ENCODE results near the gene STXBP6. TPM values are rescaled to one million over a fixed set of nuclear protein-coding genes. Genes with fewer than 3 reads are reported as not detected.

Gene STXBP6
- total RNA-seq, 2 donors from 2014 or later = 11.0 to 23.9 TPM

DNA sequence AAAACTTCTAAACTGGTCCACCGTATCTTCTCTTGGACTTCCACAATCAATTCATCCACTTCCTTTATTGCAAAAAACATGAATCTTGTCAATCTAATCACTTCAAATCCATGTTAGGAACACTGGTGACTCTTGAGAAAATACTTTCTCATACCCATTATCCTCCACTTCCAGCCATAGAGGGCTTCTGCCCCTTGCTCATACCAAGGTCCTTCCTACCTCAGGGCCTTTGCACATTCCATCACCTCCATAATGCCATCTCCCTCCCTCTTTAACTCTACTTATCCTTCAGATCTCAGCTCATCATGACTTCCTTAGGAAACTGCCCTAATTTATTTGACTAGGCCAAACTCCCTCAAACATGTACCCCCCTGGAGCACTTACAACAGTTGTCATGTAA lies 16.6 kb downstream of the STXBP6 start:
- no peak for DNase-seq
- no peak for ATAC-seq
- intact Hi-C loops (cut with DNase I) = no loop called here

DNA sequence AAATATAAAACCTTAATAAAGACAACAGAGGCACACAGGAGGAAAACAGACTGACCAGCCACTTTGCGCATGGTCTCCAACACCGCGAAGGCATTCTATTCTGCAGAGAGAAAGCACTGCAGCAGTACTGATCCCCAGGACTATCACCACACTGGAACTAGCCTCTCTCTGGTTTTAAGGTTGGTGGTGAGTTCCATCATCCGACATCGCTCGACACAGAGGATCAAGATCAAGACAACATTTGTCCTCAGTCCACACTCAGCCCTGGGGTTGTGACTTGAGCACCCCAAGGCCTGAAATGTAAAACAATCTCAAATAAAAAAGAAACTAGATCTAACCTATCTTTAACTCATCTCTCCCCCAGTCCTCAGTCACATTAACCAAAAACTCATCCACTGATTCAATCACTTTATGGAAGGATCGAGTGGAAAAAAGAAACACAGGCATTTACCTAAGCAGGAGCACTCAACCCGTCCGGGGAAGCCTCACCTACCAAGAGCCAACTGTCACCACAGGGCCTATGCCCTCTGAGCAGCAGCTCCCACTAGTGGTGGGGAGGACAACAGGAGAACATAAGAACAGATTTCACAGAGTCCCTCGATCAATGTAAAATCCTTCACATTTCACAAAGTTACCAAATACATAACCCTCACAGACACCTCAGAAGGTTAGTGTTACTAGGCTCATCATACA lies 17.7 kb downstream of the STXBP6 start:
- ATAC-seq = no peak
- intact Hi-C loops (cut with DNase I) = no loop called here
- DNase-seq = no peak

DNA sequence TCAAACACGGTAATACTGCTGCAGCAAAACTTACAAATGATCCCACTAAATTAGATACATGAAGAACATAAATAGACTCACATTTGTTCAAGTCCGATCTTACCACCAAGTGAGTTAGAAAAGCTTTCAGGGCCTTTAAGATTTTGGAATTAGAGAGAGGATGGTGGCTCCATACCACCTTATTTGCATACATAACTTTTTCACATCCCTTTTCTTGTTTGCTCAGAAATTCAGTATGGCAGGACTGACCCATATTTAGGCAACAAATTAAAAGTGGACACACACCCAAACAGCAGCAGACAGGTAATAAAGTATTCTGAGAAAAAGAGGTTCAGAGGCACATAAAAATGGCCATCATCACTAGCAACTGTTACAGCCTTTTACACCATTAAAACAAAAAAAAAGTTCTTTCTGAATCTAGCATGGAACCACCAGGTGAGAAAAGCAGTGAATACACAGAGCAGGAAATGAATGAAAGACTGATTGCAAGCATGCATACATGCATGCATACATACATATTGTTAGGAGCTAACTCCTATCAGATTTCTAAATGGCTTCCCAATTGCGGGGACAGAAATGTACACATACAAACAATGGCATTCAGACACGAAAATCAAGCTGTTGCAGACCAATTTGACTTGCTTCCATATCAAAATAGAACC lies 23.3 kb downstream of the STXBP6 start:
- ATAC-seq (no peak), DNase-seq (no peak)
- intact Hi-C loops (cut with DNase I) = no loop called here

DNA sequence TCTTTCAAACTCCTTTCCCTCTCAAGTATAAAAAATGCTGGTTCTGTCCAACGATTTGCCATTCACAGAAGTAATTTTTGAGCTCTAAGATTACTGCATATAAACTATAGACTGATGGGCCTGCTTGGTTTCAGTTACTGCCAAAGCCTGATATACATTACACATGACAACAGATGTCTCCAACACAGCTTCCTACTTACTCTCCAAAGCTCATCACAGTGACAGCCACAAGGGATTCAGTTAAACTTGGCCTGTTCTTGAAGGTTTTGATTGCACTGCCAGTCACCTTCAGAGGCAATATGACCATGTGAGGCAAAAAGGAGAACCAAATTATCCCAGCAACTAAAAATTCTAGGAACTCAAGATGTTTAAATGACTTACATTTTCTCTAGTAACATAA lies 30.1 kb downstream of the STXBP6 start:
- DNase-seq (no peak), ATAC-seq (no peak)
- intact Hi-C loops (cut with DNase I) = no loop called here

DNA sequence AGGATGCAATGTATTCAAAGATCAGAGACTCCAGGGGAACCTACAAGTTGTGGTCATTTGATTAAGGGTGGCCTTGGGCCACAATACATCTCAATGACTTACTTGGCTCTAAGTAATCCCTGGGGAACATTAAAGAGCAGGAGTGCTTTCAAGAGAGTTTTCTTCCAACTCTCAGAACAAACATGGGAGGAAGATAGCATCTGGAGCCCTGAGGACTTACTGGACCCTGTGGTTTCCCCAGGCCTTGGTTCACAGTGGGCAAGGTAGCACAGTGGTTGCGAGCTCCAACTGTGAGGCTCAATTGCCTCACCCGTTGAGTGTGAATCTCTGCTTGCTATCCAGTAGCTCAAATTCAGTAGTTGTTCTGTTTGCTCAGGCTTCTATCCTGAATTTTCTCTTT lies 32.4 kb downstream of the STXBP6 start:
- intact Hi-C loops (cut with DNase I) = no loop called here
- DNase-seq (no peak), ATAC-seq (no peak)

DNA sequence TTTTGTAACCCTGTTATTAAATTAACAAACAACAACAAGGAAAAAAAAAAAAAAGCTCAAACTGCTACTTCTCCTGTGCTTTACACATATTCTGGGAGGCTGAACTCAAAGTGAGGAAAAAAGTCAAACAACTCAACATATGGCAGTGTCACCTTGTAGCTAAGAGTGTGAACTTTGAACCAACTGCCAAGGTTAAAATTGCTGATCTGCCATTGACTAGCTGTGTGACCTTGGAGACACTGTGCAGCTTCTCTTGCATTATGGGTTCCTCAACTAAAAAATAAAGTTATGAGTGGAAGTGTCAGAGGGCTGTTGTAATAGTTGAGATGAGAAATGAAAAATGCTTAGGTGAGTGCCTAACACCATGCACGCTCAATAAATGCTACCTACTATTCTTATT lies 34.2 kb downstream of the STXBP6 start:
- no peak for DNase-seq
- no peak for ATAC-seq
- intact Hi-C loops (cut with DNase I) = no loop called here

DNA sequence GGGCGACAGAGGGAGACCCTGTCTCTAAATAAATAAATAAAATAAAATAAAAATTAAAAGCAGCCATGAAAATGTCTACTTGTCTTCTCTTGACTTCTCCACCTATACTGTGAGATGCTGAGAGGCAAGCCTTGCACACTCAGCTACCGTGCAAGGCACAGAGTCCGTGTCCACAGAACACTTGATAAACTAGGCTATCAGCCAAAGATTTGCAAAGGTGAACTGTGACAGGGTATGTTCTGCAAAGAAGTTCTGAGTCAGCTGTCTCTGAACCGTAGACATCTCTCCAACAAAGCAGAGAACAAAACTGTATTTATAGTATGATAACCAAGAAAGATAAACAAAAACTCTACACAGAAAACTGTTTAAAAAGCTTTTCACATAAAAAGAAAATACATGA lies 35.5 kb downstream of the STXBP6 start:
- intact Hi-C loops (cut with DNase I) = no loop called here
- ATAC-seq (peak in 1 of 2 donors; percentile 51), DNase-seq (no peak)

DNA sequence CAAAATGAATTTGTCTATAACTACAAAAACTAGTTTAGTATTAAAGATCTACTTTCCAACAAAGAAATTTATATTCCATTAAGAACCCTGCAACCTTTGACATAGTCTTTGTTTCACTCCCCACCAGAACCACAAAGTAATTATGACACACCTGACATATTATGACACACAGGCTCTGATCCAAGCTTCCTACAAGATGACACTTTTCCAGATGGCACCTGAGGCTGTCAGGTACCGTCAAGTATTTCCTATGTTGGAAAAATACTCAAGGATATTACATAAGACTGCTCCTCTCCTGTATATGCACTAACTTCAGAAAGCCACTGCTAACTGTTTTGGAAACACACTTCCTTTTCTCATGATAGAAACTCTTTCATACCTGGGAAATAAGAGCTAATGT lies 38.9 kb downstream of the STXBP6 start:
- ATAC-seq (no peak), DNase-seq (no peak)
- intact Hi-C loops (cut with DNase I) = no loop called here

DNA sequence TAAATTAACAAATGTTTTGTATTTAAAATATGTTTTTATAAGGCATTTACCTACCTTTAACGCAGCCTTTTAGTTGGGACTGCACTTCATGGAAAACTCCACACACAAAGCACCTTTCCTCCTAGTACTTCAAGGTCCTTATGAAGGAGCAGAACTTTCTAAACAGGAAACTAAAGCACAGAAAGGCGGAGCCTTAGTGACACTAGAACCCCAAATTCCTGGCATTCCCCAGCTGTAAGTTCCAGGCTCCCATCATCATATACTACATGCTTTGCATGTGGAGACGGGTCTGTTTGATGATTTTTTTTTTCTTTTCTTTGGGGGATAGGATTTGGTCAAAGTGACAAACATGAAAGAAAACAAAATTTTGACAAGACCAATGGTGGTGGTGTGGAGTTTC lies 39.5 kb downstream of the STXBP6 start:
- intact Hi-C loops (cut with DNase I) = no loop called here
- no peak for DNase-seq
- no peak for ATAC-seq

DNA sequence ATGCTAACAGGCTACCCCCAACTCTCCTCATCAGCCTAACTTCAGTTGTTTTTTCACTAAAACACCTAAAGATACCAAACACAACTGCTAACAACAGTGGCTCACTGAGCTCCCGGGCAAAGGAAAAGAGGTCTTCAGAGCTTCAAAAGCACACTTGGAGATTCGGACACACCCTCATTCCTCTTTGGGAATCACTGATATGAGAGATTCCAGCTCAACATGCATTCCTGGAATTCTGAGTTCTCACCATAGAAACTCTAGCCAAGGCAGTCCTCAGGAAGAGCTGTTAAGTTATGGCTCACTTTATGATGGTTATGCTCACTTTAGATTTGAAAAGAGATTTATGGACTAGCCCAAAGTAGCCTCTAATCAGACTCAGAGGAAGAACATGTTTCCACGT lies 40.1 kb downstream of the STXBP6 start:
- ATAC-seq = no peak
- no peak for DNase-seq
- intact Hi-C loops (cut with DNase I) = no loop called here

DNA sequence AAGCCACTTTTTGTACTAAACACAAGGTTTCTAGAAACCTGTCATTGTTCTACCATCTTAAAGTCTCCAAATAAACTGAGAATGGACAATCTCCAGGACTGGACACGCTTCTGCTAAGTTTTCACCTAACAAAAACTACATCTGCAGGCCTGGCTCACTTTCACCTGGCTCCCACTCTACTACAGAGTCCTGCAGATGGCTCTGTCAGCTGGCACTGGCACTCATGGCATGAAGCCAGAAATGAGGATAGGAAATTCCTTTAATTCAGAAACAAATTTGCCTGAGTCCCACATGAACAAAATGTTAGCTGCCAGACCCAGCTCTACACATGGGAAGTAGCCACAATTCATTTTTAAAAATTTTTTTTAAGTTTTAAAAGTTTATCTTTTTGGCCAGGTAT lies 42.1 kb downstream of the STXBP6 start:
- DNase-seq (no peak), ATAC-seq (peak in 1 of 2 donors; percentile 29)
- intact Hi-C loops (cut with DNase I) = no loop called here

DNA sequence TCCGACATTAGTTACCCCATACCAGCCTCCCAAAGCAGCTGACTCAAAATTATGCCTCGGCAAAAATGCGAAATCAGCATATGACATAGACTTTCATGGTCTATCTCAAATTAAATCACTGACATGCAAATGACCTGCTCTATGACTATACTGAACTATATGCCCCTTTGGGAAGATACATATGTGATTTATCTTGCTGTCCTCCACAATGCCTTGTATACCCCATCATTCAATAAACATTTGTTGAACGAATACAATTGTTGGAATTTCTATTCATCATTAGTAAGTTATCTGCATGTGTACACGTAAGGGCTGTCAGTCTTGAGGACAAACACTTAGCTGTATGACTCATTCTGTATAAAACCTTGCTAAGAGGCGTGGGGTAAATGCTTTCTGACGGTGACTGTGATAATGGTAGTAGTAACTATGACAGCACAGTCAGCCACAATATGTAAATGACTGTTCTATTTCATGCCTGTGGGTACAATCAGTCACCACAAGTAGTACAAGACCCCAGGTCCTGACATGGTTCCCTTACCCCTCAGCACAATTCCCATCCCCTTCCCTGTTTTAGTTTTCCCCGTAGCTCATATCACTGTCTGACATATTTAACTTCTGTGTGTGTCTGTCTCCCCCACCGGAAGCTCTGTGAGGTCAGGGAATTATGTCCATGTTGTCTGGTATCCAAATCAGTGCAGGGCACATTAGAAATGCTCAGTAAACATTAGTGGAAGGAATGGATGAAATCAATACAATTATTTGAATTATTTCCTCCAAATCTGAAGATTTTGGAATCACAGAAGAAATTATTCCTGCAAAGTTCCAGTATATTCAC lies 42.8 kb downstream of the STXBP6 start:
- intact Hi-C loops (cut with DNase I) = no loop called here
- ATAC-seq (peak; percentile 46 to 94), DNase-seq (no peak)

DNA sequence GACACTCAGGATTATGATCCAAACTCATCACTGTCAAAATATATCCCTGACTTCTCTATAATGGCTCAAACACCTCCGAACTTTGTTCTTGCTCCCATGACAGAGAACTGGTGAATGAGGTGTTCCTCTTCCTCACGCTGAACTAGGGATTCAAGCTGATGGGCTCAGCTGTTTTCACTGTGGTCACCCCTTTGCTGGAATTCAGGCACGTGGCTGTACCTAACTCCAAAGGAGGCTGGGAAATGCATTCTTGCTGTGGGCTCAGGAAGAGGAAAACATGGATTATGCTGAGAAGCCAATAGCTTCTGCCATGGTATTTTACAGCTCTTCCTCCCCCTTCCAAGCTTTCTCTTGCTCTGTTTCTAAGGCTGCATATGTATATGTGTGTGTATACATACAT lies 43.9 kb downstream of the STXBP6 start:
- no peak for ATAC-seq
- no peak for DNase-seq
- intact Hi-C loops (cut with DNase I) = no loop called here

DNA sequence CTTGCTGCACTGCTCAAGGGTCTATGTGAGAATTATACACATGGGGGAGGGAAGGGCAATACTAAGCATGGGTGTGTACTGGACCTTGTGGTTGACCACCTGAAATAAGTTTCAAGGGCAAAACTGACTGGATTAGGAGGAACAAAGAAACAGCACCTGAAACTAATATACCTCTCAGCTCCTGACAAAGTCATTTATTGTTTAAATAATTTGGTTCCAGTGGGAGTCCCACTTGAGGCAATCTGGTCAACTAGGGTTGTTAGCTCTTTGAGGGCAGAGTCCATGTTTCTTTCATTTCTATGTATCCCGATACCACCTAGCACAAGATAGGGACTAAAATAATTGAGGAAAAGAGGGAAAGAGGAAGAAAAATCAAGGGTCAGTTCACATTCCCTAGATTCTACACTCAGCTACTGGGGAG lies 45.5 kb downstream of the STXBP6 start:
- intact Hi-C loops (cut with DNase I) = no loop called here

DNA sequence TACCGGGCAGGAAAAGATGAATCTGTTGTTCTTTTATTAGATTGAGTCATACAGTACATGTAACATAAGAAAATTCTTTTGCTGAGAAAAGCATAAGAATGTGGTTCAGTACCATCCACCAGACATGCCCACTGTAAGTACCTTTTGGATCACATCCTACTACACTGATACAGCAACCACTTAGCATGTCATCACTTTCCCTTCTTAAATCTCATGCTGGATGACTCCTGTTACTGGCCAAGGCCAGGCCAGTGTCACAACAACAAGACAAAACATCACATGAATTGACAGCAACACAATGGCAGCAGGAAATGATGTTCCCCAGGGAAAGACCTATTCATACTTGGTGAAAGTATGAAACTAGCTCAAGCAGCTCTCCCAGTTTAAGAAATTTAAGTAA lies 46.4 kb downstream of the STXBP6 start:
- ATAC-seq (peak; percentile 72 to 89), DNase-seq (no peak)
- intact Hi-C loops (cut with DNase I) = no loop called here

More for the DNA sequence above, 45.5 kb downstream of the STXBP6 start:
- ATAC-seq = no peak
- no peak for DNase-seq

DNA sequence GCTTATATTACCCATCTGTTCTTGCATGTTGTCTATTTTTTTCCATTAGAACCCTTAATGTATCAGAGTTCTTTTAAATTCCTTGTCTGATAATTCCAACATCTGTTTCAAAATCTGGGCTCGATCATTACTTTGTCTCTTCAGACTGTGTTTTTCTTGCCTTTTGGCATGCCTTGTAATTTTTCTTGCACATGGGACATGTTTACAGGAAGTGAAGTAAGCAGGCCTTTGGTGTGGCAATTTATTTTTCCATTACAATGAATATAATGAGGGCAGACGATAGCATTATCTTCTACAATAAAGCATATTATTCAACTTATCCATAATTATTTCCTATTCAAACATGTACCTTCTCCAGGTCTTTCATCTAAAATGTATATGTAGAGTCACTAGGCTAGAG lies 48.3 kb downstream of the STXBP6 start:
- DNase-seq (no peak), ATAC-seq (peak in 1 of 2 donors; percentile 14)
- intact Hi-C loops (cut with DNase I) = no loop called here

DNA sequence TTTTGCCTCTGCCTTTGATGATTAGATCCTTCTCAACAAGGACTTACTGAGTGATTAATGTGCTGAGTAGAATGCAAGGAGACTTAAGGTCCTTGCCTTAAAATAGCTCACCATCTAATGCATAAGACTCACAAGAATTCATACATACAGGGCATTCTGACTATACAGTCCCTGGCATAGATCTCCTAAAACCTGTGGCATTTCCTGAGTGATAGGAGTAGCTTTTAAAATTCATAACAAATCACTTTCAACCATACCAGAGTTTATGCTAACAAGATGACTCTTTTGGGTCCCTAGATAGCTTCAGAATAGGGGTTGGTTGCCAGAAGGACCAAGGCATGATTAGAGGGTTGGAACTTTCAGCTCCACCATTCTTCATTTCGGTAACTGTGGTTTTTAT lies 48.8 kb downstream of the STXBP6 start:
- intact Hi-C loops (cut with DNase I) = no loop called here
- ATAC-seq (no peak), DNase-seq (no peak)

DNA sequence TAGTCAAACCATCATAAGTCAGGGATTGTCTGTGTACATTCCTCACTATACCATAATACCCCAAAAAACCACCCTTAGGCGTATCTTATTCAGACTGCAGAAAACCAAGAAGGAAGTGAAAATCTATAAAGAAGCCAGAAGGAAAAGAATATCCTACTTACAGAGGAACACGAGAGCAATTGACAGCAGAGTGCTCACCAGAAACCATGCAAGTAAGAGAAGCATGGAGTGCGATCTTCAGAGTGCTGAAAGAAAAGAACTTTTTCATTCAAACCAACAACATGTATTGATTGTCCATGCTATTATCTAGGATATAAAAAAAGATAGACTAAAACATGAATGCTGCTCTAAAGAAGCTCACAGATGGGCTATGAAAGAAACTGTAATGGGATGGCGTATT lies 50.8 kb downstream of the STXBP6 start:
- intact Hi-C loops (cut with DNase I) = no loop called here
- DNase-seq (no peak), ATAC-seq (no peak)

DNA sequence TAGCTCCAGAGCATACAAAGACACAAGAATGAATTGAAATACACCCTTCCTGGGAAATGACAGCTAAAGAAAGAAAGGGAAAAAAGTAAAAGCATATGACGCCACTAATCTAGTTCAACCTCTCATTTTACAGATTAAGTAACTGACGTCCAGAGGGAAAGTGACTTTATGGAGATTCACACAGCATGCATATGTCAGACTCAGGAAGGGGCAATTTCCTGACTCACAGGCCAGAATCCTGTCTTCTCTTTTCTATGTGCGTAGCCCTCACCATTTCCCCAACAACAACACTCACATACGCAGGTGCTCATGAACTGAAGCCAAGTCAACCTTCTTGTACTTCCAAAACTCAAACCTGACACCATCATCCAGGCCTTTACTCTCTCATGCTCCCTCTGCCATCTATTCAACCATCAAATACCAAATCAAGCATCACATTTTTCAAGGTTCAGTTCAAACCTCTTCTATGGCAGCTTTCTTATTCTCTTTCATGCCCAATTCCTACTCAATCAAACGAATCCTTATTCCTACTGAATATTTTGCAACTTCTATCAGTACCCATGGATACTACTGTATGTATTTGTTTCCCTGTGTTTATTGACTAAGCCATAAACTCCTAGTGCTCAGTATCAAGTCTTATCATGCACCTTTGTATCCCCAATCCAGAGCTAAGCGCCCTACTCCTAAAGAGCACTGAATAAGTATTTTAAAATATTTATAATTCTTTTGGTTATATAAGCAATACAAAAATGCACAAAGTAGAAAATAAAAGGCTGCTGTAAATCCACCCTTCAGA lies 52.8 kb downstream of the STXBP6 start:
- ATAC-seq (no peak), DNase-seq (no peak)
- intact Hi-C loops (cut with DNase I) = no loop called here

DNA sequence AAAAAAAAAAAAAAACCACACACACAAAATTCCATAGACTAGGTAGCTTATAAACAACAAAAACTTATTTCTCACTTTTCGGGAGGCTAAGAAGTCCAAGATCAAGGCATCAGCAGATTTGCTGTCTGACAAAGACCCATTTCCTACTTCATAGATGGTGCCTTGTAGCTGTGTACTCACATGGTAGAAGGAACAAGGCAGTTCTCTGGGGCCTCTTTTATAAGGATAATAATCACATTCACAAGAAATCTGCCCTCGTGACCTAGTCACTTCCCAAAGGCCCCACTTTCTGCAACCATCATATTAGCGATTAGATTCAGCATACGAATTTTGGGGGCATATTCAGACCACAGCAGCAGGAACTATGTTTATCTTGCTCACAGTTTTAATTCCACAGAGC lies 54.9 kb downstream of the STXBP6 start:
- DNase-seq (no peak), ATAC-seq (no peak)
- intact Hi-C loops (cut with DNase I) = no loop called here
